K562 (cell line): ENCODE measurements around the gene TMTC2. TPM values are rescaled to one million over a fixed set of nuclear protein-coding genes. Genes with fewer than 3 reads are reported as not detected.

Experiments
- CAMTA2 ChIP-seq: fragments of 250-450 bp; sonication (Bioruptor Pico); conservative IDR thresholded peaks from 2 replicates; pipeline ENCODE4 v1.5.1; 2022
- CHD4 ChIP-seq: fragments of 200-600 bp; sonication (generic); IDR thresholded peaks from 3 replicates; pipeline ENCODE4 v1.6.1; 2012; ENCODE audit warnings: low read depth, mild to moderate bottlenecking, mixed read lengths, low read length, inconsistent platforms; ENCODE audit not compliant: insufficient read depth, insufficient replicate concordance, poor library complexity, severe bottlenecking
- DACH1 ChIP-seq: fragments of 450-650 bp; IDR thresholded peaks from 2 replicates; pipeline ENCODE4 v1.6.1; 2018; ENCODE audit not compliant: partially characterized antibody
- ELK3 ChIP-seq: fragments of 450-650 bp; formaldehyde crosslinking; IDR thresholded peaks from 2 replicates; pipeline ENCODE4 v1.4.0; 2020; ENCODE audit warnings: mild to moderate bottlenecking
- FOSL1 ChIP-seq: fragments of 200-800 bp; sonication (Bioruptor generic); conservative IDR thresholded peaks from 2 replicates; pipeline ENCODE4 v1.6.1; 2016; ENCODE audit warnings: missing genetic modification characterization, missing compliant biosample characterization
- GATA2 ChIP-seq: sonication (generic); formaldehyde crosslinking; IDR thresholded peaks from 2 replicates; pipeline ENCODE4 v1.4.0; 2020; ENCODE audit warnings: mild to moderate bottlenecking, missing genetic modification reagents
- MAFG ChIP-seq: fragments of 450-650 bp; conservative IDR thresholded peaks from 2 replicates; pipeline ENCODE4 v1.6.1; 2016; ENCODE audit warnings: missing genetic modification characterization, missing compliant biosample characterization
- MED1 ChIP-seq: sonication (generic); formaldehyde crosslinking; IDR thresholded peaks from 2 replicates; pipeline ENCODE4 v1.8.1; 2023; ENCODE audit warnings: missing genetic modification reagents, borderline replicate concordance
- NFE2L1 ChIP-seq: fragments of 450-650 bp; IDR thresholded peaks from 2 replicates; pipeline ENCODE4 v1.6.1; 2016; ENCODE audit warnings: missing genetic modification characterization, low read depth, mild to moderate bottlenecking, missing compliant biosample characterization, moderate library complexity, borderline replicate concordance
- POLR2AphosphoS5 ChIP-seq: IDR thresholded peaks from 2 replicates; pipeline ENCODE4 v1.6.1; 2011; ENCODE audit warnings: mild to moderate bottlenecking, low read depth, low read length, moderate library complexity; ENCODE audit not compliant: control insufficient read depth, insufficient read depth
- SNRNP70 ChIP-seq: fragments of 200-400 bp; formaldehyde crosslinking; optimal IDR thresholded peaks from 2 replicates; pipeline ENCODE3; 2017; ENCODE audit warnings: low read depth, low read length
- TCF3 ChIP-seq: sonication (generic); formaldehyde crosslinking; IDR thresholded peaks from 2 replicates; pipeline ENCODE4 v1.4.0; 2020; ENCODE audit warnings: mild to moderate bottlenecking, missing genetic modification reagents
- ZFP1 ChIP-seq: fragments of 450-650 bp; formaldehyde crosslinking; IDR thresholded peaks from 2 replicates; pipeline ENCODE4 v1.4.0; 2020; ENCODE audit warnings: mild to moderate bottlenecking, mixed read lengths
- ZKSCAN1 ChIP-seq: fragments of 150-350 bp; IDR thresholded peaks from 2 replicates; pipeline ENCODE4 v1.6.1; 2016; ENCODE audit warnings: low read depth, low read length
- ZNF41 ChIP-seq: fragments of 250-450 bp; sonication (Bioruptor Pico); conservative IDR thresholded peaks from 2 replicates; pipeline ENCODE4 v1.4.0; 2020; ENCODE audit warnings: mild to moderate bottlenecking
- ZNF436 ChIP-seq: fragments of 250-450, 450-650 bp; sonication (Bioruptor Pico); formaldehyde crosslinking; IDR thresholded peaks from 2 replicates; pipeline ENCODE4 v1.7.0; 2020; ENCODE audit warnings: mild to moderate bottlenecking
- ZNF57 ChIP-seq: fragments of 450-650 bp; formaldehyde crosslinking; IDR thresholded peaks from 2 replicates; pipeline ENCODE4 v1.4.0; 2020; ENCODE audit warnings: mild to moderate bottlenecking, moderate library complexity
- ZNF668 ChIP-seq: fragments of 250-450 bp; sonication (Bioruptor Pico); IDR thresholded peaks from 2 replicates; pipeline ENCODE4 v1.8.0; 2022; ENCODE audit warnings: mild to moderate bottlenecking, inconsistent platforms
- ZNF75A ChIP-seq: fragments of 450-650 bp; formaldehyde crosslinking; IDR thresholded peaks from 2 replicates; pipeline ENCODE4 v1.4.0; 2020; ENCODE audit warnings: mild to moderate bottlenecking
- polyA plus RNA-seq, 8 experiments: library from polyadenylated mRNA; depleted of rRNA in 4 of 8; stranded (reverse) in 5 of 8; unstranded in 3 of 8; fragments of >200 nt; fragmentation: Nextera tagmentation in 2 of 8; fragmentation: Illumina TruSeq in 1 of 8; extraction: Ambion mirVana in 2 of 8; extraction: Trizol in 1 of 8; gene quantifications; 2 replicates each; pipeline versions ENCODE4 v1.2.1 to v1.2.3, GENCODE V29; 2011 to 2014; ENCODE audit warnings: inconsistent platforms in 1 of 8, missing spikeins in 1 of 8
- total RNA-seq, 7 experiments: library from RNA; depleted of rRNA in 6 of 7; stranded (reverse); fragments of >200 nt in 6 of 7; fragmentation: Illumina TruSeq in 2 of 7; extraction: Trizol in 2 of 7; gene quantifications; 2 replicates each; pipeline versions ENCODE4 v1.2.1 to v1.2.3, GENCODE V29; 2011 to 2021; ENCODE audit warnings: low replicate concordance in 1 of 7
- TF ChIP-seq, protein P1 (sequence below): fragments of 250-450 bp; sonication (Bioruptor Pico); IDR thresholded peaks from 2 replicates; pipeline ENCODE4 v1.9.0; 2021; ENCODE audit warnings: mild to moderate bottlenecking, inconsistent platforms

The TMTC2 gene
- total and polyA plus RNA-seq, 9 of the 15 experiments (the other 6 are each of a cell fraction or from before 2014, with no cell fraction given), result 0.29 to 1.1 (median 0.55) TPM

DNA sequence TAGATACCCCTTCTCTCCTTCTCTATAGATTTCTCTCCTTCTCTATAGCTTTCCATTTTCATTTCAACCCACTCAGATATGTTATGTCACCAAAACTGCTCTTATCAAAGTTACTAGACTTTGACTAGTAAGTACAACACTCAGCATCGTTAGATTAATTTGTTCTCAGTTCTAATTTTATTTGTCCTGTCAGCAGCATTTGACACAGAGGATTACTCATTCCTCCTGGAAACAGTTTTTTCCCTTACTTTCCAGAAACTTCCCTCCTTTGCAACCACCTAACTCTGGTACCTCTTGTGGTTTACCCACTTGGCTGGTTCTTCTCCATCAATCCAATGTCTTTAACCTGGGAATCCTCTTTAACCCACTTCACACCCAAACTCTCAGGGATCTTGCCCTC, 423.7 kb downstream of the TMTC2 start (continued):
- TF ChIP-seq, protein P1, sequence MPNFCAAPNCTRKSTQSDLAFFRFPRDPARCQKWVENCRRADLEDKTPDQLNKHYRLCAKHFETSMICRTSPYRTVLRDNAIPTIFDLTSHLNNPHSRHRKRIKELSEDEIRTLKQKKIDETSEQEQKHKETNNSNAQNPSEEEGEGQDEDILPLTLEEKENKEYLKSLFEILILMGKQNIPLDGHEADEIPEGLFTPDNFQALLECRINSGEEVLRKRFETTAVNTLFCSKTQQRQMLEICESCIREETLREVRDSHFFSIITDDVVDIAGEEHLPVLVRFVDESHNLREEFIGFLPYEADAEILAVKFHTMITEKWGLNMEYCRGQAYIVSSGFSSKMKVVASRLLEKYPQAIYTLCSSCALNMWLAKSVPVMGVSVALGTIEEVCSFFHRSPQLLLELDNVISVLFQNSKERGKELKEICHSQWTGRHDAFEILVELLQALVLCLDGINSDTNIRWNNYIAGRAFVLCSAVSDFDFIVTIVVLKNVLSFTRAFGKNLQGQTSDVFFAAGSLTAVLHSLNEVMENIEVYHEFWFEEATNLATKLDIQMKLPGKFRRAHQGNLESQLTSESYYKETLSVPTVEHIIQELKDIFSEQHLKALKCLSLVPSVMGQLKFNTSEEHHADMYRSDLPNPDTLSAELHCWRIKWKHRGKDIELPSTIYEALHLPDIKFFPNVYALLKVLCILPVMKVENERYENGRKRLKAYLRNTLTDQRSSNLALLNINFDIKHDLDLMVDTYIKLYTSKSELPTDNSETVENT (CRISPR knock-in tag), result no peak
- TF ChIP-seq ZFP1 (CRISPR knock-in tag) (no peak), GATA2 (CRISPR knock-in tag) (no peak), DACH1 (no peak), NFE2L1 (tag) (no peak), CHD4 (no peak), ZNF41 (CRISPR knock-in tag) (no peak), ZNF668 (CRISPR knock-in tag) (no peak), POLR2AphosphoS5 (no peak), TCF3 (CRISPR knock-in tag) (no peak), SNRNP70 (no peak), CAMTA2 (no peak), ZNF75A (CRISPR knock-in tag) (no peak), FOSL1 (no peak), ZKSCAN1 (no peak), ZNF436 (CRISPR knock-in tag) (no peak), ELK3 (no peak), ZNF57 (no peak), MED1 (CRISPR knock-in tag) (no peak), MAFG (tag) (peak; percentile 54; the same call in 1 of the 2 replicates)
